ENCODE results near the gene DNAH3.

GRCh38 chr16:21071741-21072140 is 78.9 kb downstream of the DNAH3 start:
- TF ChIP-seq POLR2AphosphoS5 (IDR thresholded peaks at IDR 0.05; ENCODE audit: low read depth, low read length) (no peak), SIN3A (IDR thresholded peaks at IDR 0.05; ENCODE audit: borderline replicate concordance, insufficient read depth, low read length) (no peak), REST (IDR thresholded peaks at IDR 0.05; ENCODE audit: insufficient read depth in 1 of 2, low read depth in 2 of 2, low read length in 2 of 2) (no peak)
